T-helper 2 cell treated with Interferon-gamma antibody and Interleukin-4, amounts not matched to agents 5 μg/mL and 100 μg/mL, for 36 hours (primary cell): ENCODE measurements around the gene GZMM.
A peak's percentile ranks its signal among the peaks of the same experiment; 100 is the strongest.

Source experiments
- DNase-seq: peaks from one replicate; pipeline ENCODE4 v3.0.0; 2021; ENCODE audit warnings: low spot score
- H3K27ac Mint-ChIP-seq: one replicate; pipeline ENCODE4 v1.8.0; 2021; ENCODE audit warnings: mild to moderate bottlenecking, mixed read lengths
- H3K27me3 Mint-ChIP-seq: one replicate; pipeline ENCODE4 v1.8.0; 2021; ENCODE audit warnings: low read depth, mixed read lengths
- H3K36me3 Mint-ChIP-seq: one replicate; pipeline ENCODE4 v1.8.0; 2021; ENCODE audit warnings: low read depth, mixed read lengths
- H3K4me1 Mint-ChIP-seq: one replicate; pipeline ENCODE4 v1.8.0; 2021; ENCODE audit warnings: low read depth, mixed read lengths
- H3K4me3 Mint-ChIP-seq: one replicate; pipeline ENCODE4 v1.8.0; 2022; ENCODE audit warnings: mild to moderate bottlenecking, moderate library complexity, mixed read lengths
- H3K9me3 Mint-ChIP-seq: one replicate; pipeline ENCODE4 v1.8.0; 2021; ENCODE audit warnings: mixed read lengths

Gene GZMM

GRCh38 chr19:573519-573825, 29.6 kb downstream of the GZMM start:
- peaks cover 20% of the 10 kb centered on the region for H3K4me1 Mint-ChIP-seq
- no peaks in the 10 kb centered on the region for H3K27me3 Mint-ChIP-seq
- H3K36me3 Mint-ChIP-seq: no peaks in the 10 kb centered on the region
- H3K27ac Mint-ChIP-seq: peak overlapping the region; percentile 70
- DNase-seq: no peak
- H3K4me3 Mint-ChIP-seq: peak overlapping the region; percentile 88
- no peaks in the 10 kb centered on the region for H3K9me3 Mint-ChIP-seq

GRCh38 chr19:574658-575526, 31.0 kb downstream of the GZMM start:
- Mint-ChIP-seq H3K27me3 (no peaks in the 10 kb centered on the region), H3K27ac (peak overlapping the region; percentile 49), H3K4me1 (peaks cover 18% of the 10 kb centered on the region), H3K4me3 (peak overlapping the region; percentile 88), H3K36me3 (peaks cover under 1% of the 10 kb centered on the region), H3K9me3 (no peaks in the 10 kb centered on the region)
- DNase-seq: no peak

- Mint-ChIP-seq H3K27ac (no peak overlapping the region), H3K4me3 (no peak overlapping the region), H3K27me3 (no peaks in the 10 kb centered on the region), H3K36me3 (peaks cover 6% of the 10 kb centered on the region), H3K9me3 (no peaks in the 10 kb centered on the region), H3K4me1 (peaks cover 17% of the 10 kb centered on the region)
- no peak for DNase-seq
Measured at GRCh38 chr19:575527-576506, 32.0 kb downstream of the GZMM start.

- H3K9me3 Mint-ChIP-seq: no peaks in the 10 kb centered on the region
- H3K36me3 Mint-ChIP-seq: peaks cover 6% of the 10 kb centered on the region
- no peak for DNase-seq
- no peak overlapping the region for H3K27ac Mint-ChIP-seq
- H3K4me1 Mint-ChIP-seq: peaks cover 10% of the 10 kb centered on the region
- no peak overlapping the region for H3K4me3 Mint-ChIP-seq
- no peaks in the 10 kb centered on the region for H3K27me3 Mint-ChIP-seq
Measured at GRCh38 chr19:576768-577438, 33.0 kb downstream of the GZMM start.

- Mint-ChIP-seq H3K4me3 (no peak overlapping the region), H3K27ac (no peak overlapping the region), H3K9me3 (no peaks in the 10 kb centered on the region), H3K27me3 (no peaks in the 10 kb centered on the region), H3K4me1 (peaks cover 7% of the 10 kb centered on the region), H3K36me3 (peaks cover 6% of the 10 kb centered on the region)
- DNase-seq: no peak
Measured at GRCh38 chr19:577439-578392, 33.9 kb downstream of the GZMM start.

- Mint-ChIP-seq H3K4me3 (no peak overlapping the region), H3K9me3 (no peaks in the 10 kb centered on the region), H3K27ac (no peak overlapping the region), H3K36me3 (peaks cover 6% of the 10 kb centered on the region), H3K27me3 (no peaks in the 10 kb centered on the region), H3K4me1 (peaks cover 4% of the 10 kb centered on the region)
- no peak for DNase-seq
Measured at GRCh38 chr19:579111-579841, 35.4 kb downstream of the GZMM start.

- Mint-ChIP-seq H3K4me1 (peaks cover 4% of the 10 kb centered on the region), H3K36me3 (peaks cover 6% of the 10 kb centered on the region), H3K9me3 (no peaks in the 10 kb centered on the region), H3K27me3 (no peaks in the 10 kb centered on the region), H3K4me3 (no peak overlapping the region), H3K27ac (no peak overlapping the region)
- DNase-seq: no peak
Measured at GRCh38 chr19:579842-580155, 35.9 kb downstream of the GZMM start.

- H3K27ac Mint-ChIP-seq: no peak overlapping the region
- no peaks in the 10 kb centered on the region for H3K27me3 Mint-ChIP-seq
- no peaks in the 10 kb centered on the region for H3K9me3 Mint-ChIP-seq
- no peak overlapping the region for H3K4me3 Mint-ChIP-seq
- H3K4me1 Mint-ChIP-seq: peaks cover 2% of the 10 kb centered on the region
- DNase-seq: no peak
- H3K36me3 Mint-ChIP-seq: peaks cover 6% of the 10 kb centered on the region
Measured at GRCh38 chr19:580274-580835, 36.5 kb downstream of the GZMM start.

- DNase-seq: no peak
- H3K9me3 Mint-ChIP-seq: no peaks in the 10 kb centered on the region
- peaks cover 2% of the 10 kb centered on the region for H3K4me1 Mint-ChIP-seq
- peaks cover 6% of the 10 kb centered on the region for H3K36me3 Mint-ChIP-seq
- no peak overlapping the region for H3K27ac Mint-ChIP-seq
- H3K27me3 Mint-ChIP-seq: no peaks in the 10 kb centered on the region
- no peak overlapping the region for H3K4me3 Mint-ChIP-seq
Measured at GRCh38 chr19:581399-582111, 37.7 kb downstream of the GZMM start.

- peaks cover 2% of the 10 kb centered on the region for H3K4me1 Mint-ChIP-seq
- no peaks in the 10 kb centered on the region for H3K9me3 Mint-ChIP-seq
- H3K27me3 Mint-ChIP-seq: no peaks in the 10 kb centered on the region
- no peak for DNase-seq
- H3K36me3 Mint-ChIP-seq: peaks cover 6% of the 10 kb centered on the region
- no peak overlapping the region for H3K27ac Mint-ChIP-seq
- H3K4me3 Mint-ChIP-seq: no peak overlapping the region
Measured at GRCh38 chr19:582497-583197, 38.8 kb downstream of the GZMM start.

- Mint-ChIP-seq H3K27ac (no peak overlapping the region), H3K36me3 (peaks cover 6% of the 10 kb centered on the region), H3K4me3 (no peak overlapping the region), H3K27me3 (peaks cover 4% of the 10 kb centered on the region), H3K9me3 (no peaks in the 10 kb centered on the region), H3K4me1 (peaks cover 2% of the 10 kb centered on the region)
- no peak for DNase-seq
Measured at GRCh38 chr19:583198-583967, 39.5 kb downstream of the GZMM start.
